A172 (cell line): ENCODE data around the gene AVP. TPM values are rescaled to one million over a fixed set of nuclear protein-coding genes. Genes with fewer than 3 reads are reported as not detected.

ENCODE experiments used
- DNase-seq: peaks from one replicate; pipeline ENCODE4 v3.0.0-alpha.2; 2015; ENCODE audit warnings: low spot score
- total RNA-seq: library from RNA; depleted of rRNA; stranded (reverse); fragments of >200 nt; shearing (Covaris generic); gene quantifications from 2 replicates; pipeline ENCODE4 v1.2.3, GENCODE V29; 2014; rRNA removed

AVP gene
- total RNA-seq, 1 experiment from 2014 or later: not detected

DNA sequence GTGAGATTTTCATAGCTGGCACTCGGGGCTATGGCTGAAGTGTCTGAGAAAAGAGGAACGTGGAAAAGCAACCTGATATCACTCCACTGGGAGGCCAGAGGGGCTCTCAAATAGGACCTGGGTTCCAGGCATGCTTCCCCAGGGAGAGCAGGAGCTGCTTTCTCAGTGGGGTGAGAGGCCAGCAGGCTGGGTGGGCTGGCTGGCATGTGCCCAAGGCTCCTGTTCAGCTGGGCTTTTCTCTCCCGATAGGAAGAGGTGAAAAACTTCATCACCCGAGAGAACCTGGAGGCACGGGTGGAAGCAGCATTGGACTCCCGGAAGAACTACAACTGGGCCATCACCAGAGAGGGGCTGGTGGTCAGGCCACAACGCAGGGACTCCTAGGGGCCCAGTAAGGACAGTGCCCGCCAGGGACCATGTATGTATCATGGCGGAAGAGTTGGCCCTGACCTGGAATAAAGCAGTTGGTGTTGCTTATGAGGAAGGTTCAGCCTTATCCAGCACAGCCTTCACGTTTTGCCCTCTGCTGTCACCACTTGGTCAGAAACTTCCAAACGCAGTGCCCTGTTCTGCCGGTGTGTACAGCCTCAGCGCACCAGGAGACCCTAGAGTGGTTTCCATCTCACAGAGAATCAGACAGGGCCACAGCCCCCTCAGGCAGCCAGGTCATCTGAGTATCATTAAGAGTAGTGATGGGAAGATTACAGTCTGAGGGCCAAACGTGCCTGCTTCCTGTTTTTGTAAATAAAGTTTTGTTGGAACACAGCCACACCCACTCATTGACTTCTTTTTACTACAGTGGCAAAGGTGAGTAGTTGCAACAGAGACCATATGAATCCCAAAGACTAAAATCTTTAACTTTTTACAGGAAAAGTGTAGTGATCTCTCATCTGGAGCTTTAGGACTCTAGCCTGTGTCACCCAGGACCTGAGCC, 36.8 kb downstream of the AVP start:
- no peak for DNase-seq

DNA sequence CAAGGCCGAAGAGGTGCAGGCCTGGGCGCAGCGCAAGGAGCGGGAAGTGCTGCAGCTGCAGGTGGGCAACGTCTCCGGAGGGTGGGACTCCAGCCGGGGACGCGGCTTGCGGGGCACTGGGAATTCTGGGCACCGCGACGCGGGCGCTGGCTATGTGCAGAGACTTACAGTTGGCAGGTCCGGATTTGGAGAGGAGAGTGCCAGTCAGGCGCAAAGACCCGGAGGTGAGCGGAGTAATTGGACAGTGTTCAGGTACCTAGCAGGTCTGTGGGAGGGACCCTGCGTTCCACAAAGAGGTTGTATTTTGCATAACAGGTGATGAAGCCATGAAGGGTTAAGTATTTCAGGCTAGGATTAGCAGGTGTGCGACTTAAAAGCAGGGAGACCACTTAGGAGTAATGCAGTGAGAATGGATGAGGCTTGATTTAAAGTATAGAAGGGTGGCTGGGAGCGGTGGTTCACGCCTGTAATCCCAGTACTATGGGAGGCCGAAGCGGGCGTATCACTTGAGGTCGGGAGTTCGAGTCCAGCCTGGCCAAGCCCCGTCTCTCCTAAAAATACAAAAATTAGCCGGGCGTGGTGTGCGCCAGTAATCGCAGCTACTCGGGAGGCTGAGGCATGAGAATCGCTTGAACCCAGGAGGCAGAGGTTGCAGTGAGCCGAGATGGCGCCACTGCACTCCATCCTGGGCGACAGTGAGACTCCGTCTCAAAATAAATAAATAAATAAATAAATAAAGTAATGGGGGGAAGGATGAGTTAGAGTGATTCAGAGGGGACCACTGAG, 37.7 kb downstream of the AVP start:
- DNase-seq: peak; percentile 19

DNA sequence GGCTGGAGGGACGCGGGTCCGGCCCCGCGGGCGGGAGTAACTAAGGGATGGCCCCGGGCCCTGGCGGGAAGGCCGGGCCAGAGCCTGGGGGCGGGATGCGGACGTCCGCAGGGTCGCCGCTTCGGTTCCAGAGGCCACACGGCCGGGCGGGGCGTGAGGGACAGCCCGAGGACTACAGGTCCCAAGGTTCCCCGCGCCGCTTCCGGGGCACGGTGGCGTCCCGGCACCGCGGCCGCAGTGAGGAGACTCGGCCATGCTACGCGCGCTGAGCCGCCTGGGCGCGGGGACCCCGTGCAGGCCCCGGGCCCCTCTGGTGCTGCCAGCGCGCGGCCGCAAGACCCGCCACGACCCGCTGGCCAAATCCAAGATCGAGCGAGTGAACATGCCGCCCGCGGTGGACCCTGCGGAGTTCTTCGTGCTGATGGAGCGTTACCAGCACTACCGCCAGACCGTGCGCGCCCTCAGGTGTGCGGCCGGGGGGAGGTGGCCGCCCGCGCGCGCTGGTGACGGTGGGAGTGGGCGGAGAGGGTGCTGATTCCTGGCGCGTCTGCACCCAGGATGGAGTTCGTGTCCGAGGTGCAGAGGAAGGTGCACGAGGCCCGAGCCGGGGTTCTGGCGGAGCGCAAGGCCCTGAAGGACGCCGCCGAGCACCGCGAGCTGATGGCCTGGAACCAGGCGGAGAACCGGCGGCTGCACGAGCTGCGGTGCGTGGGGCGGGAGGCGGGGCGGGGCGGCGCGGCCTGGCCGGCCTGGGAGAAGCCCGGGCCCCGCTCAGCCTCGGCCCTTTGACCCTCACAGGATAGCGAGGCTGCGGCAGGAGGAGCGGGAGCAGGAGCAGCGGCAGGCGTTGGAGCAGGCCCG, 38.5 kb downstream of the AVP start, which contains the start of gene MRPS26:
MRPS26 (plus strand) TSS at position 237 of the 861 bp plus-strand sequence; CDS start at position 254, 17 bp downstream.
- DNase-seq: peak; percentile 63

DNA sequence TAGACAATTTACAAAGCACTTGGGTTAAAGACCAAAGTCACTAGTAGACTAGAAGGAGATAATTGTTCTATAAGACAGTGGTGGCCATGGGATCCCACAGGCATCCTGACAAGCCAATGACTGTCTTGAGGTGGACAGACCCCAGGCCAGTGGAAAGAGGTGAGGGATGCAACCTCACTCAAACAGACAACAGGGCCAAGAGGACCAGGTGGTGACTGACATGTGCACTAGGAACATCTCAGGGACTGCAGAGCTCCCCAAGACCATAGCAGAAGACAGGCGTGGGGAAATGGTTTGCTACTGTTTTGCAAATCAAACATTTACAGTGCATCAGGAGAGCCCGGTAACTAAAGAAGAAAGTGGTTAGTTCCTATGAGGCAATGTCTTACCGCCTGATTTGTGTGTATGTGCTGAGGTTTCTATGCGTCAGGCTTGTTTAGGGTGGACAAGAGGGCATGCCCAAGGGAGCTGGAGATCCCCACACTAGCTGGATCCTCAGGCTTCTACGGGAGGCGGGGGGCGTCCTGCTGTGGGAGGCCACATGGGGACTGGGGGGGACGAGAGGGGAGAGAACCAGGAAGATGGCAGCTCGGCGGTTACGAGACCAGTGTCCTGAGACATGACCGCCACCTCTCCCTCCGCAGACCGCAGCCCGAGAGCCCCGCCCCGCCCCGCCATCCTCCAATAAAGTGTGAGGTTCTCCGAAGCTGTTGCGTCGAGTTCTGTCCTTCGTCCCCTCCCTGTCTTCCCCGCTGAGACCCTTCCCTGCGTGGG, 39.3 kb downstream of the AVP start:
- peak; percentile 49 for DNase-seq

DNA sequence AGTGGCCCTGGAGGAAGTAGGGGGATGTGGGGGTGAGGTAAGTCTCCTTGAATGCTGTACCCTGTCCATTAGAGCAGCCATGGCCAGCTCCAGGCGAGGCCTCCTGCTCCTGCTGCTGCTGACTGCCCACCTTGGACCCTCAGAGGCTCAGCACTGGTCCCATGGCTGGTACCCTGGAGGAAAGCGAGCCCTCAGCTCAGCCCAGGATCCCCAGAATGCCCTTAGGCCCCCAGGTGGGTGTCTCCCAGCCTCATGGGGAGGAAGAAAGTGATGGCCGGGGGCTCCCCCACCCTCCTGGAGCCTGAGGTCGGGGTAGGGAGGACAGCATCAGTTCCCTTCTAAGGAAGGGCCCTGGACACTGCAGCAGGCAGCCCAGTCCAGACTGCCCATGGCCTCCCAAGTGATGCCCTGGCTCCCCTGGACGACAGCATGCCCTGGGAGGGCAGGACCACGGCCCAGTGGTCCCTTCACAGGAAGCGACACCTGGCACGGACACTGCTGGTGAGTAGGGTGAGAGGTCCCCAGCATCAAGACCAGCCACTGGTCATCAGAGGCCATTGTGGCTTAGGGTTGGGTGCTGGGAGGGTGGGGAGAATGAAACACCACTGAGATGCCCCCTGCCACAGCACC, 40.1 kb downstream of the AVP start:
- no peak for DNase-seq

DNA sequence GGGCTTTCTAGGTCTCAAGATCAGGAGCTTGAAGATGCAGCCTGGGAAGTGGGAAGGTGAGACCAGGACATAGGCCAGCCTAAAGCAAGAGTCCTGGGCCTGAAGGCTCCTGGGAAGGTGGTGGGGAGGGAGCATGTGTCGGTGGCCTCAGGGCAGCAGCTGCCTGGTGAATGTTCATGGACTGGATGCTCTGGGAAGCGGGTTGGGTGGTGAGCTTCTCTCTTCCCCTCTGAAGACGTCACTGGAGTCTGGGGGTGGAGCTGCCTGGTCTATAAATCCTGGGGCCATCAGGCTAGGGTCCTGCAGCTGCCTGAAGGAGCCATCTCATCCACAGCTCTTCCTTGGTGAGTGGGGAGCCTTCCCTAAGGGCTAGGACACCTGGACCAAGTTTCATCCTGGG, 41.2 kb downstream of the AVP start, which contains the start of gene GNRH2:
GNRH2 (plus strand) TSS at position 301 of the 400 bp plus-strand sequence. CDS start 793 bp downstream, outside the sequence.
- DNase-seq: no peak

DNA sequence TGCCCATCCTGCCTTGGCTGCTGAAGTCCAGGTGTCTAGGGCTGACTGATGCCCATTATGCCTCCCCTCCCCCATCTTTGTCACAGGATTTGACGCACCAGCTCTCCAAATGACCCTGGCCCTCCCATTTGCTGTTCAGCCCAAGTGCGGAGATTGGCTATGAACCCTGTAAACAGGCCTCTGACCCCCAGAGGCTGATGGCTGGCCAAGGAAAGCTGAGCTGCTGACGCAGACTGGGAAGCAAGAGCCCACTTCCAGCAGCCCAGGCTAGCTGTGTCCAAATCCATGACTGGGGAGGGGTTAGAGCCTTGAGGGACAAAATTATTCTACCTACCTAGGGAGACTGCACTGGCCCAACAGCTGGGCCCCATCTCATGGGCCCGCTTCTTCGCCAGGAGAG, 41.9 kb downstream of the AVP start:
- DNase-seq: no peak

DNA sequence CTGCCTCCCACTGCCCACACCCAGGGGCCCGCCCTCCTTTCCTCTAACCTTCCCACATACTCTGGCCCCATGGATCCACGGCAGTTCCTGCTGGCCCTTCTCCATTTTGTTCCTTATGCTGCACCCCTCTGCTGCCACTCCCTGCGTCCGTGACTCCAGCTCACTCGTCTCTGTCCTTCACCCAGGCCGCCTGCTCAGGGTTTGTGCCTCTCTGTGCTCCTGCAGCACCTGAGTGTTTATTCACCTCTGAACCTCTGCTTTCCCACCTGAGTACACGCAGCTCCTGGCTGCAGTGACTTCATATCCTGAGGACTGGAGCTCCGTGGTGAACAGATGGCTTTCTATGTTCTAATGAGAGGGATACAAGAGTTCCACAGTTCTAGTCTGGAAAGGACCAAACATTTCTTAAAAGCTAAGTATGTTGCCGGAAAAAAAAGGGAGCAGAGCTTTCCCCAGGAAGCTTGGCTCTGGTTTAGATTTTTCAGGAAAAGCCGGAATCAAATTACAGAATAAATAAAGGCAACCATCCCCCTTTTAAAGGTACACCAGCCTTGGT, 42.6 kb downstream of the AVP start:
- DNase-seq: no peak

DNA sequence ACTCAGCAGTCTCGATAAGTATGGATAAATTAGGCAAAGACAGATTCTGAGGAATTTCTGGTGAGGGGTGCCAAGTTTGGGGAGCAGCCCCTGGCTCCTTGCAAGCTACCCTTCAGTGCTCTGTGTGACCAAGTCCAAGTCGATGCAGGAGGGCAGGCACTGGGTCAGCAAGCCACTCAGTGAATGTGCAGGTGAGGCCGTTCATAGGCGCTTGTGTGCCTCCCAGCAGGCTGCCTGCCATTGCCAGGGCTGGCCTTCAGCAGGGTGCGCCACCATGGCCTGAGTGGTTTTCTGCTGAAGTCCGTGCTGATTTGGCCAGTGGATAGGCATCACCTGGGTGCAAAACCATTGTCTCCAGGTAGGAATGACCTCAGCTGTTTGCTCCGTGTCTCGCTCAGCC, 44.4 kb downstream of the AVP start:
- no peak for DNase-seq

DNA sequence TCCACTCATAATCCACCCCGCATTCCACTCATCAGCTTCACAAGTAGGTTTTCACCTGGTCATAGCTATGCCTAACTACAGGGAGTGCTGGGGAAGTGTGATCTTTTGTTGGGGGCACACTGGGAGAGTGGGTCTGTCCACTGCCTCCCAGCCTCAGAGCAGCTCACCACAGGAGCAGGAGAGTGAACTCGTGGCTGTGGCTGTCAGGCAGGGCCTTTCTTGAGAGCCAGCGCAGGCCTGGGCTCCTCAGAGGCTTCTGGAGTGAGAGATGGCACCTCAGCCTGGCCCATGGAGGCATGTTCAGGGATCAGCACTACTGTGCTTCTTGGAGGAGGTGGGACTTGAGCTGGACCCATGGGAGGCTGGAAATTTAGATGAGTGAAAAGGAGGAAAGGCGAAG, 45.1 kb downstream of the AVP start:
- DNase-seq: no peak

DNA sequence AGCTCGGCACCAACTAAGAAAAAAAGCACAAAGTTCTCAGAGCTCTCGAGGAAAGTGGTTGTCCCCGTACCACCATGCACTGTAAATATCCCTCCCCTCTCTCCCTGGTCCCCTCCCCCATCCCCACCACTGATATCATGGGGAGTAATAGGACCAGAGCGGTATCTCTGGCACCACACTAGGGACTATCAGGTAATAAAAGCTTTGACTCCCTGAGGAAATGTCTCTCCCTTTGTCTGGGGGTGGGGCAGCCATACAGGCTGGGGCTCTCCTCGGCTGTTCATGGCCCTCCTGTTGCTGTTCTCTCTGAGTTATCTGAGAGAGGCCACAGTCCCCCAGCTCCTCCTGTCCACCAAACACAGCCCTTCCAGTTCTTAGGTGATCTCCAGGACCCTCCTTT, 46.1 kb downstream of the AVP start:
- DNase-seq: no peak

DNA sequence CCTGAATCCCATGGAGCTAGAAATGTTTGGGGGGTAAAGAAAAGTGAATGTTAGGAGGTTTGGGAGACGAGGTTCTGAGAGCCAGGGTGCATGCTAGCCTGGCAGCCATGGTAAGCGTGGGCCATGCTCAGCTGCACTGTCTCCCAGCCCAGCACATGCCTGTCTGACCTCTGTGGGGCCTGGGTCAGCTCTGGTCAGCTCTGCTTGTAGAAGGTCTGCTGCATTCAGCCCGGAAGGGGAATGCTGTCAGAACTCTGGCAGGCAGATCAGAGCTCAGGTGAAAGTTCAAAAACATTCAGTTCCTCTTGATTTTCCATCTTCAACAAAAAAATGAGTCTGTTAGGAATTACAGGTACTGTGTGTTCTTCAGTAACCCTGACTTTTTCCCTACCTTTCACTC, 46.9 kb downstream of the AVP start:
- DNase-seq: no peak

DNA sequence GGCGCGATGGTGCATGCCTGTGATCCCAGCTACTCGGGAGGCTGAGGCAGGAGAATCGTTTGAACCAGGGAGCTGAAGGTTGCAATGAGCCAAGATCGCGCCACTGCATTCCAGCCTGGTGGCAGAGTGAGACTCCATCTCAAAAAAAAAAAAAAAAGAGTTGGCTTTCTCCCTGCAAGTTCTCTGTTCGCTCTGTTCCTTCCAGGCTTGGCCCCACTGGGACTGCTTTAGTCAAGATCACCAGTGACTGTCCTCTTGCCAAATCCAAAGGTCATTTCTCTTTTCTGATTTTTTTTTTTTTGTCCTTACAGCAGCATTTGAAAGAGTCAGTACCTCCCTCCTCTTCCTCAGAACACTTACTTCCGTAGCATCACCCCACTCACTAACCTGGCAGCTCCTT, 51.9 kb downstream of the AVP start:
- DNase-seq: no peak

Other genes with a start within 250 kb of the AVP start
- 11.9 and 13.2 TPM in 2 replicates for gene PCED1A, start 244.1 kb downstream of the AVP start, total RNA-seq
- gene VPS16, start 244.0 kb downstream of the AVP start, total RNA-seq: 44.1 and 48.1 TPM in 2 replicates
- 30.2 and 43.4 TPM in 2 replicates for gene PTPRA, start 211.2 kb downstream of the AVP start, total RNA-seq
- gene GNRH2, start 41.1 kb downstream of the AVP start, total RNA-seq: not detected in 2 replicates
- 98.6 and 101 TPM in 2 replicates for gene MRPS26, start 38.7 kb downstream of the AVP start, total RNA-seq
- gene OXT, start 13.1 kb downstream of the AVP start, total RNA-seq: not detected in 2 replicates
- gene FASTKD5, start 75.1 kb upstream of the AVP start, total RNA-seq: 20.9 and 26.0 TPM in 2 replicates
- gene UBOX5, start 75.1 kb upstream of the AVP start, total RNA-seq: 4.3 and 4.6 TPM in 2 replicates
- gene LZTS3, start 88.8 kb upstream of the AVP start, total RNA-seq: 2.7 and 5.0 TPM in 2 replicates
- gene DDRGK1, start 120.0 kb upstream of the AVP start, total RNA-seq: 70.0 and 76.8 TPM in 2 replicates
- 85.8 and 92.7 TPM in 2 replicates for gene ITPA, start 124.8 kb upstream of the AVP start, total RNA-seq
- 4.8 and 5.2 TPM in 2 replicates for gene SLC4A11, start 154.5 kb upstream of the AVP start, total RNA-seq